HCT116 (cell line): ENCODE data around the gene CRIP2. TPM values are rescaled to one million over a fixed set of nuclear protein-coding genes. Genes with fewer than 3 reads are reported as not detected.

Experiments used
- ATAC-seq: fragments of 200-7000 bp; cut with Tn5 transposase; 2 replicates; pipeline ENCODE4 v1.9.1; 2020; ENCODE audit warnings: mild to moderate bottlenecking, moderate library complexity
- BruUV-seq: library from RNA; stranded (reverse); fragments of 400-500 nt; replicated peaks from 2 replicates; lab custom pipeline; 2021; lab: Mats Ljungman, UMichigan
- CTCF ChIA-PET: fragments of 300-600 bp; sonication (Branson Sonifier 250); formaldehyde crosslinking; loops from one replicate; lab custom pipeline; 2021; ENCODE audit warnings: antibody characterized with exemption; lab: Charles Lee
- POLR2A ChIA-PET: fragments of 300-600, 350-600 bp; sonication (Branson Sonifier 250); formaldehyde crosslinking; loops from one replicate; lab custom pipeline; 2021; ENCODE audit warnings: antibody characterized with exemption; lab: Charles Lee
- RAD21 ChIA-PET, 2 experiments: fragments of 300-600 bp; sonication (Branson Sonifier 250); formaldehyde crosslinking; loops; one replicate each; lab custom pipeline; 2023; ENCODE audit warnings: low total read pairs in 2 of 2; ENCODE audit not compliant: uncharacterized antibody in 2 of 2, unreplicated experiment in 2 of 2, low non-redundant PET in 1 of 2; lab: Charles Lee
- DNase-seq: peaks from one replicate; pipeline ENCODE4 v3.0.0-alpha.2; 2010; ENCODE audit warnings: low read depth, low spot score
- H2AFZ ChIP-seq: fragments of 200-600 bp; shearing (Covaris generic), sonication (generic); 2 replicates; pipeline ENCODE4 v1.6.1; 2017; ENCODE audit warnings: low read depth, mixed run types, mixed read lengths, antibody characterized with exemption, low read length; ENCODE audit not compliant: poor library complexity, severe bottlenecking
- H3K27ac ChIP-seq: 2 replicates; pipeline ENCODE4 v1.5.1; 2012; ENCODE audit warnings: low read depth, low read length
- H3K27me3 ChIP-seq: fragments of 200-600 bp; sonication (generic); 2 replicates; pipeline ENCODE4 v1.6.1; 2016; ENCODE audit warnings: mixed run types, low read length, mixed read lengths; ENCODE audit not compliant: insufficient read depth
- H3K36me3 ChIP-seq, 2 experiments: fragments of 200-500 bp in 1 of 2; fragments of 200-600 bp in 1 of 2; sonication (Bioruptor generic) in 1 of 2; sonication (generic) in 1 of 2; 2 replicates each; pipeline versions ENCODE4 v1.5.1 to v1.6.1; 2014 to 2016; ENCODE audit warnings: low read length in 2 of 2, inconsistent platforms in 1 of 2, mixed read lengths in 1 of 2, mixed run types in 1 of 2; ENCODE audit not compliant: insufficient read depth in 2 of 2, control insufficient read depth in 1 of 2
- H3K4me1 ChIP-seq, 2 experiments: fragments of 200-600 bp in 1 of 2; sonication (generic) in 1 of 2; 2 replicates each; pipeline versions ENCODE4 v1.5.1 to v1.6.1; 2012 to 2017; ENCODE audit warnings: low read length in 2 of 2, inconsistent platforms in 1 of 2, mild to moderate bottlenecking in 1 of 2, mixed read lengths in 1 of 2, mixed run types in 1 of 2, moderate library complexity in 1 of 2; ENCODE audit not compliant: insufficient read depth in 2 of 2, control insufficient read depth in 1 of 2
- H3K4me2 ChIP-seq: fragments of 200-600 bp; sonication (generic); 2 replicates; pipeline ENCODE4 v1.6.1; 2017; ENCODE audit warnings: mixed run types, low read length, mixed read lengths
- H3K4me3 ChIP-seq, 2 experiments: fragments of 200-600 bp in 1 of 2; sonication (generic) in 1 of 2; replicated peaks in 1 of 2; 2 replicates each; pipeline ENCODE4 v1.5.1; 2011 to 2016; ENCODE audit warnings: low read length in 2 of 2, control low read depth in 1 of 2, low read depth in 1 of 2, mild to moderate bottlenecking in 1 of 2, mixed read lengths in 1 of 2, mixed run types in 1 of 2
- H3K79me2 ChIP-seq: fragments of 200-600 bp; sonication (generic); 2 replicates; pipeline ENCODE4 v1.6.1; 2017; ENCODE audit warnings: mild to moderate bottlenecking, mixed run types, low read length, moderate library complexity, mixed read lengths; ENCODE audit not compliant: insufficient read depth
- H3K9ac ChIP-seq: fragments of 200-600 bp; sonication (generic); 2 replicates; pipeline ENCODE4 v1.6.1; 2016; ENCODE audit warnings: low read length, mixed read lengths
- H3K9me2 ChIP-seq: fragments of 200-600 bp; sonication (generic), shearing (Covaris generic); 2 replicates; pipeline ENCODE4 v1.6.1; 2017; ENCODE audit warnings: mixed run types, mild to moderate bottlenecking, moderate library complexity; ENCODE audit not compliant: insufficient read depth
- H3K9me3 ChIP-seq, 2 experiments: fragments of 200-500 bp in 1 of 2; fragments of 200-600 bp in 1 of 2; sonication (Bioruptor generic) in 1 of 2; sonication (generic) in 1 of 2; 2 replicates each; pipeline ENCODE4 v1.6.1; 2014 to 2017; ENCODE audit warnings: low read length in 2 of 2, mixed read lengths in 2 of 2, inconsistent platforms in 1 of 2, low read depth in 1 of 2, mild to moderate bottlenecking in 1 of 2, mixed run types in 1 of 2, moderate library complexity in 1 of 2; ENCODE audit not compliant: control insufficient read depth in 1 of 2, insufficient read depth in 1 of 2
- H4K20me1 ChIP-seq: fragments of 200-600 bp; sonication (generic), shearing (Covaris generic); 2 replicates; pipeline ENCODE4 v1.6.1; 2017; ENCODE audit warnings: mixed run types, mild to moderate bottlenecking, moderate library complexity; ENCODE audit not compliant: insufficient read depth
- CBX3 ChIP-seq: IDR thresholded peaks from 2 replicates; pipeline ENCODE4 v1.6.1; 2012; ENCODE audit warnings: low read depth
- EGR1 ChIP-seq: IDR thresholded peaks from 2 replicates; pipeline ENCODE4 v1.6.1; 2012; ENCODE audit warnings: low read depth
- EZH2 ChIP-seq: fragments of 200-600 bp; sonication (generic); IDR thresholded peaks from 2 replicates; pipeline ENCODE4 v1.6.1; 2017; ENCODE audit warnings: antibody characterized with exemption, mixed run types
- SRF ChIP-seq: IDR thresholded peaks from 2 replicates; pipeline ENCODE4 v1.6.1; 2012; ENCODE audit warnings: low read depth
- ZFX ChIP-seq: fragments of 450-650 bp; IDR thresholded peaks from 2 replicates; pipeline ENCODE4 v1.6.1; 2017
- intact Hi-C: fragments of 100-400 bp; cut with micrococcal nuclease; formaldehyde crosslinking; loops from 2 replicates; pipeline ENCODE4 v1.10.0; 2022
- total RNA-seq: library from RNA; stranded (reverse); gene quantifications from one replicate; pipeline ENCODE4 v1.2.1, GENCODE V29; 2021; ENCODE audit not compliant: unreplicated experiment
- TF ChIP-seq, protein P1 (sequence below): IDR thresholded peaks from 2 replicates; pipeline ENCODE4 v1.6.1; 2012
- TF ChIP-seq, protein P2 (sequence below), 3 experiments: fragments of 200-600 bp in 1 of 3; sonication (generic) in 1 of 3; IDR thresholded peaks in 2 of 3; conservative IDR thresholded peaks in 1 of 3; 2 replicates each; pipeline ENCODE4 v1.5.1; 2012 to 2017; ENCODE audit warnings: low read depth in 2 of 3, low read length in 2 of 3, antibody characterized with exemption in 1 of 3, borderline replicate concordance in 1 of 3, control low read depth in 1 of 3, mild to moderate bottlenecking in 1 of 3, mixed read lengths in 1 of 3, mixed run types in 1 of 3, moderate library complexity in 1 of 3; ENCODE audit not compliant: insufficient read depth in 1 of 3

Gene CRIP2
- total RNA-seq, 1 experiment from 2014 or later = 31.1 TPM

DNA sequence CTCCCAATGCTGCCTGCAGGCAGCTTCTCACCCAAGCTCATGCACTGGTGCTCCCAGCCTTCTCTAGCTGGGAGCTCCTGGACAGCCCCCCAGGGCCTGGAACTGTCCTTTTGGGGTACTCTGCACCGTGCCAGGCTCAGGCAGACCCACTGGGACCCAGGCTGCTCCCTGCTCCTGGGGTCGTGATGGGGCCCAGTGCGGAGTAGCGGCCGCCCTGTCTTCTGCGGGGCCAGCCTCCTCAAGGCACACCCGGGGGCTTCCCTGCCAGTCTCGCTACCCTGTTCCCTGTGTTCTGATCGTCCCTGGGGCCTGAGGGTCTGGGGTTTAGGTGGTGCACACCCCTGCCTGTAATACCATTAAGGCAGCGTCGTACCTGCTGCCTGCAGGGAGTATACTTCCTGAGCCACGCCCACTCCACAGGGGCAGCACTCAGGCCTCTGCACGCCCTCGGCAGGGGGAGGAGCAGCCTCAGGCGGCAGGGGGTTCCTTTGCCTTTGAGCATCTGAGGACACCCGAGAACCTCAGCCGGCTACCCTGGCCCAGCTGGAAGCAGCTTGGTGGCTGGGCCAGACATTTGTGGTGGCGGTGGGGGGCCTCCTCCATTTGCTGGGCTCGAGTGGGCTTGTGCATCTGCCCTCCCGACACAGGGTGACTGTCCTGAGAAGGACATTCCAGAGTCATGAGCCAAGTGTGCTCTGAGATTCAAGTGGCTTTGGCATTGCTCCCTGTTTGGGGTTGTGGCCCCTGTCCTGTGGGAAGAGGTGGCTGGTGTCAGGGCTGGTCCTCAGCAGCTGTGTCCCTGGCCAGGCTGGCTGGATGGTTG, 9.2 kb upstream of the CRIP2 start:
- ATAC-seq = peak; percentile 79
- Histone ChIP-seq H3K9me3 (no peaks in the 10 kb centered on the region), H3K36me3 (peaks cover 18 to 19% of the 10 kb centered on the region in 2 experiments; a peak in 3 of 4 replicates), H3K9ac (peak overlapping the region; percentile 16; the same call in 1 of the 2 replicates), H4K20me1 (no peaks in the 10 kb centered on the region), H3K4me2 (peak overlapping the region; percentile 59), H2AFZ (no peak overlapping the region), H3K9me2 (no peaks in the 10 kb centered on the region), H3K4me3 (no peak overlapping the region), H3K27me3 (no peaks in the 10 kb centered on the region), H3K4me1 (peaks cover 13 to 20% of the 10 kb centered on the region in 2 experiments), H3K79me2 (no peaks in the 10 kb centered on the region), H3K27ac (peak overlapping the region; percentile 53)
- no peak for TF ChIP-seq EZH2
- no peak for TF ChIP-seq CBX3
- TF ChIP-seq, protein P1, sequence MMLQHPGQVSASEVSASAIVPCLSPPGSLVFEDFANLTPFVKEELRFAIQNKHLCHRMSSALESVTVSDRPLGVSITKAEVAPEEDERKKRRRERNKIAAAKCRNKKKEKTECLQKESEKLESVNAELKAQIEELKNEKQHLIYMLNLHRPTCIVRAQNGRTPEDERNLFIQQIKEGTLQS = no peak
- no peak for TF ChIP-seq SRF
- no peak for TF ChIP-seq ZFX
- TF ChIP-seq, protein P2, sequence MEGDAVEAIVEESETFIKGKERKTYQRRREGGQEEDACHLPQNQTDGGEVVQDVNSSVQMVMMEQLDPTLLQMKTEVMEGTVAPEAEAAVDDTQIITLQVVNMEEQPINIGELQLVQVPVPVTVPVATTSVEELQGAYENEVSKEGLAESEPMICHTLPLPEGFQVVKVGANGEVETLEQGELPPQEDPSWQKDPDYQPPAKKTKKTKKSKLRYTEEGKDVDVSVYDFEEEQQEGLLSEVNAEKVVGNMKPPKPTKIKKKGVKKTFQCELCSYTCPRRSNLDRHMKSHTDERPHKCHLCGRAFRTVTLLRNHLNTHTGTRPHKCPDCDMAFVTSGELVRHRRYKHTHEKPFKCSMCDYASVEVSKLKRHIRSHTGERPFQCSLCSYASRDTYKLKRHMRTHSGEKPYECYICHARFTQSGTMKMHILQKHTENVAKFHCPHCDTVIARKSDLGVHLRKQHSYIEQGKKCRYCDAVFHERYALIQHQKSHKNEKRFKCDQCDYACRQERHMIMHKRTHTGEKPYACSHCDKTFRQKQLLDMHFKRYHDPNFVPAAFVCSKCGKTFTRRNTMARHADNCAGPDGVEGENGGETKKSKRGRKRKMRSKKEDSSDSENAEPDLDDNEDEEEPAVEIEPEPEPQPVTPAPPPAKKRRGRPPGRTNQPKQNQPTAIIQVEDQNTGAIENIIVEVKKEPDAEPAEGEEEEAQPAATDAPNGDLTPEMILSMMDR (IDR thresholded peaks at IDR 0.05 in 2 of 3, conservative IDR thresholded peaks at IDR 0.05 in 1 of 3; ENCODE audit: borderline replicate concordance in 1 of 3, insufficient read depth in 1 of 3, low read depth in 2 of 3, low read length in 2 of 3) = no peak
- TF ChIP-seq EGR1 = no peak
- ChIA-PET RAD21 (no interaction called here), CTCF (no interaction called here), POLR2A (no interaction called here)
- no TSS peak for BruUV-seq
- no peak for DNase-seq
- intact Hi-C loops = no loop called here
